Vagina (tissue), 2 donors: ENCODE data around the gene ANO6. TPM values are rescaled to one million over a fixed set of nuclear protein-coding genes. Genes with fewer than 3 reads are reported as not detected.

ENCODE experiments used
- DNase-seq, 2 donors: peaks; one replicate each; pipeline ENCODE4 v3.0.0-alpha.2; 2017; ENCODE audit errors: extremely low spot score in 2 of 2
- H3K27ac ChIP-seq: fragments of 200-600 bp; sonication (generic); one replicate; pipeline ENCODE4 v1.5.1; 2019
- H3K27me3 ChIP-seq: fragments of 200-600 bp; sonication (generic); one replicate; pipeline ENCODE4 v1.5.1; 2019
- H3K36me3 ChIP-seq, 2 donors: fragments of 200-600 bp; sonication (generic); one replicate each; pipeline ENCODE4 v1.5.1; 2017 to 2019
- H3K4me1 ChIP-seq: fragments of 200-600 bp; sonication (generic); one replicate; pipeline ENCODE4 v1.5.1; 2019
- H3K4me3 ChIP-seq, 2 donors: fragments of 200-600 bp; sonication (generic); 1 replicate in 1 of 2; 2 replicates in 1 of 2; pipeline ENCODE4 v1.5.1; 2016 to 2019
- H3K9me3 ChIP-seq: fragments of 200-600 bp; sonication (generic); one replicate; pipeline ENCODE4 v1.5.1; 2019
- CTCF ChIP-seq, 3 experiments: fragments of 450-650 bp in 2 of 3; fragments of 200-600 bp in 1 of 3; sonication (generic) in 1 of 3; IDR thresholded peaks; one replicate each; pipeline ENCODE4 v1.5.1; 2017 to 2019; ENCODE audit warnings: antibody characterized with exemption in 3 of 3, mild to moderate bottlenecking in 2 of 3, moderate library complexity in 2 of 3
- POLR2A ChIP-seq, 2 donors: fragments of 450-650 bp; IDR thresholded peaks; one replicate each; pipeline ENCODE4 v1.6.1; 2017; ENCODE audit warnings: antibody characterized with exemption in 2 of 2, mild to moderate bottlenecking in 2 of 2, moderate library complexity in 2 of 2
- POLR2AphosphoS5 ChIP-seq, 2 donors: sonication (generic); formaldehyde crosslinking; IDR thresholded peaks; one replicate each; pipeline ENCODE4 v1.9.0; 2017; ENCODE audit warnings: antibody characterized with exemption in 2 of 2, mild to moderate bottlenecking in 2 of 2, low read depth in 1 of 2; ENCODE audit not compliant: insufficient read depth in 1 of 2
- intact Hi-C: fragments of 100-400 bp; cut with DNase I; formaldehyde crosslinking; loops from one replicate; pipeline ENCODE4 v1.15.1; 2023
- total RNA-seq: library from RNA; depleted of rRNA; stranded (reverse); fragments of >200 nt; gene quantifications from one replicate; pipeline ENCODE4 v1.2.3, GENCODE V29; 2016

Gene ANO6
- total RNA-seq, 1 donor from 2014 or later = 48.4 TPM

DNA sequence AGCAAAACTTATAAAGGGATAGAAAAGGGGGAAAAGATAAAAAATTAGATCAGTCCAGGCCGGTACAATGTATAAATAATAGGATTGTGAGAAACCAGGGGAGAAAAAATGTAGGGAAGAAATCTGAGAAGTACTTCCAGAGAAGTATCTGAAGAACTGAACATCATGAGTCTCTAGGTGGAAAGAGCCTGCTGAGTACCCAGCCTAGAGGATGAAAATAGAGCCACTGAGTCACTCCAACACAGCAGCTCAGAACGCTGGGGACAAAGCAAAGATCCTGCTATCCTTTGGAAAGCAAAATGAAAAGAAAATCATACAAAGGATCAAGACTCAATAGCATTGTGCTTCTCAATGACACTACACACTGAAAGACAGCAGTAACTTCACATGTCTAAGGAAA lies 138.0 kb downstream of the ANO6 start:
- Histone ChIP-seq H3K27me3 (no peaks in the 10 kb centered on the region), H3K4me1 (peaks cover 18% of the 10 kb centered on the region), H3K9me3 (no peaks in the 10 kb centered on the region), H3K4me3 (no peak overlapping the region), H3K27ac (no peak overlapping the region), H3K36me3 (peaks cover 0 to 15% of the 10 kb centered on the region in 2 donors)
- no peak for TF ChIP-seq CTCF (IDR thresholded peaks at IDR 0.05)
- TF ChIP-seq POLR2A (IDR thresholded peaks at IDR 0.05) = no peak
- TF ChIP-seq POLR2AphosphoS5 (IDR thresholded peaks at IDR 0.05; ENCODE audit: insufficient read depth in 1 of 2, low read depth in 1 of 2) = no peak
- intact Hi-C loops = no loop called here
- no peak for DNase-seq

GRCh38 chr12:45354399-45354798 lies 138.5 kb downstream of the ANO6 start:
- H3K4me3 ChIP-seq = no peak overlapping the region
- H3K9me3 ChIP-seq = no peaks in the 10 kb centered on the region
- intact Hi-C loops = no loop called here
- H3K4me1 ChIP-seq = peaks cover 18% of the 10 kb centered on the region
- no peak for DNase-seq
- no peak overlapping the region for H3K27ac ChIP-seq
- no peaks in the 10 kb centered on the region for H3K27me3 ChIP-seq
- peaks cover 0 to 12% of the 10 kb centered on the region in 2 donors for H3K36me3 ChIP-seq
- TF ChIP-seq POLR2A (IDR thresholded peaks at IDR 0.05) (no peak), CTCF (IDR thresholded peaks at IDR 0.05) (no peak), POLR2AphosphoS5 (IDR thresholded peaks at IDR 0.05; ENCODE audit: insufficient read depth in 1 of 2, low read depth in 1 of 2) (no peak)

DNA sequence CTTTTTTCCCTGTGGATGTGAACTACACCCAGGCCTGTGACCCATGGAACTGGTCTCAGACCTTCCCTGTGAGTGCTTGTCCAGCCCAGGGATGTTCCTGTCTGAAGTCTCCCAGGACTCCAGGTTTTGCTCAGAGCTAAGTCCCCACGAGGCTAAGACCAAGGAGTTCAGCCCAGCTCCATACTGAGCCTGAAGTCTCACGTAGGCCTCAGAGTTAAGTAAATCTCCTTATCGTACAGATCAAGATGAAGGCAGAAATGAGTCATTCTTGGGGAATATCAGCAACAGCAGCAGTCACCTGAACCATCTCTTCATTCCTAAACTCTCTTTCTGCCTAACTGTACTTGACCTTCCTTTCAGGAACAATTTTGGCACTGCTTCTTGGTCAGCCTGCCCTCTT lies 139.8 kb downstream of the ANO6 start:
- Histone ChIP-seq H3K4me1 (peaks cover 18% of the 10 kb centered on the region), H3K4me3 (no peak overlapping the region), H3K36me3 (peaks cover 0 to 5% of the 10 kb centered on the region in 2 donors), H3K27ac (no peak overlapping the region), H3K27me3 (no peaks in the 10 kb centered on the region), H3K9me3 (no peaks in the 10 kb centered on the region)
- TF ChIP-seq POLR2AphosphoS5 (IDR thresholded peaks at IDR 0.05; ENCODE audit: insufficient read depth in 1 of 2, low read depth in 1 of 2) (no peak), CTCF (IDR thresholded peaks at IDR 0.05) (no peak), POLR2A (IDR thresholded peaks at IDR 0.05) (no peak)
- no peak for DNase-seq
- intact Hi-C loops = no loop called here

GRCh38 chr12:45356822-45357538 lies 141.1 kb downstream of the ANO6 start:
- peaks cover 7% of the 10 kb centered on the region for H3K4me1 ChIP-seq
- no peak overlapping the region for H3K27ac ChIP-seq
- H3K36me3 ChIP-seq = no peaks in the 10 kb centered on the region
- intact Hi-C loops = no loop called here
- no peak for DNase-seq
- TF ChIP-seq POLR2AphosphoS5 (IDR thresholded peaks at IDR 0.05; ENCODE audit: insufficient read depth in 1 of 2, low read depth in 1 of 2) (no peak), CTCF (IDR thresholded peaks at IDR 0.05) (no peak), POLR2A (IDR thresholded peaks at IDR 0.05) (no peak)
- no peaks in the 10 kb centered on the region for H3K27me3 ChIP-seq
- H3K4me3 ChIP-seq = no peak overlapping the region
- H3K9me3 ChIP-seq = no peaks in the 10 kb centered on the region
